Right hindlimb (tissue), 1 donor: ENCODE results near the gene SERPIND1.

ENCODE experiments used
- DNase-seq: peaks from one replicate; pipeline ENCODE4 v3.0.0-alpha.2; 2018

SERPIND1 gene

DNA sequence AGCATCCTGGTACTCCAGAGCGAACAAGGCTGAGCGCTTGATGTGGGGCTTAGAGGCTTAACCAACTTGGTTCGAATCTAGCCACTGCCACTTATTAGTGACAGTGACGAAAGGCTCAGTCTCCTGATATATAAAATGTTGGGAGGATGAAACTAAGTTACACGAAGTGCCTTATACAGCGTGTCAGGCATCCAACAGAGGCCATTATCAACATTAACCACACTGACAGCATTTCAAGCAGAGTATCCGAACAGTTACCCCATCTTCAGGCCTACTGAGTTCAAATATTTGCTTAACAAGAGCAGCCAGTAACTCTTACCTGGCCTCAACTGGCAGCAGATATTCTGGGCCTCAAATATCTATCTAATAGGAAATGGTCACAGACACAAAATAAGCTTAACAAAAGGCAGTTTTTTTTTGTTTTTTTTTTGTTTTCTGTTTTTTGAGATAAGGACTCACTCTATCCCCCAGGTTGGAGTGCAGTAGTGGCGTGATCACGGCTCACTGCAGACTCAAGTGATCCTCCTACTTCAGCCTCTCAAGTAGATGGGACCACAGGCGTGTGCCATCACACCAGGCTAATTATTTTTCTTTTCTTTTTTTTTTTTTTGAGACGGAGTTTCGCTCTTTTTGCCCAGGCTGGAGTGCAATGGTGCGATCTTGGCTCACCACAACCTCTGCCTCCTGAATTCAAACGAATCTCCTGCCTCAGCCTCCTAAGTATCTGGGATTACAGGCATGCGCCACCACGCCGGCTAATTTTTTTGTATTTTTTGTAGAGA is 2.9 kb downstream of the SERPIND1 start:
- DNase-seq, result no peak

DNA sequence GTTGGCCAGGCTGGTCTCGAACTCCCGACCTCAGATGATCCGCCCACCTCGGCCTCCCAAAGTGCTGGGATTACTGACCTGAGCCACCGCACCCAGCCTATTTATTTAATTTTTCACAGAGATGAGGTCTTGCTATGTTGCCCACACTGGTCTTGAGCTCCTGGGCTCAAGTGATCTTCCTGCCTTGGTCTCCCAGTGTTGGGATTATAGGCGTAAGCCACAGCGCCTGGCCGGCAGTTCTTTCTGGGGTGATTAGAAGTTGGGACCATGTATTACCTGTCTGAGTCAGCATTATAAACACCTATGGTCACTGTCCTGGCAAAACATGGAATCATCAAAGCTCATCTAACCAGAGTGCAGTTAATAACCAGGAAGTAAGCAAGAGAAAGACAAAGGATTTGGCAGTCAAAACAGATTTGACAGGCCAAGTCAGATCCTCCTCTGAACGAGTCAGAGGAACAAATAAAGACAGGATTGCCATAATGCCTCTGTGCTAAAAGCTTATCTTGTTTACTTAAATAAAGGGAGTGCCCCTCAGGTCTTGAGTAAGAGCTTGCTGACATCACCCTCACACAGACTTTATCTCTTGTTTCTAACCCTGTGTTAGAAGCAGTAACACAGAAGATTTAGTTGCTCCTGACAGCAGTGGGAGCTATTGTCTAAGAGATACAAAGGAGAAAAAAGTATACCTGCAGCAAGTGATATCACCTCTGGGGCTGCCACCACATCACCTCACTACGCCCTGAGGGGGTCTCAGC is 3.7 kb downstream of the SERPIND1 start:
- DNase-seq, result no peak

DNA sequence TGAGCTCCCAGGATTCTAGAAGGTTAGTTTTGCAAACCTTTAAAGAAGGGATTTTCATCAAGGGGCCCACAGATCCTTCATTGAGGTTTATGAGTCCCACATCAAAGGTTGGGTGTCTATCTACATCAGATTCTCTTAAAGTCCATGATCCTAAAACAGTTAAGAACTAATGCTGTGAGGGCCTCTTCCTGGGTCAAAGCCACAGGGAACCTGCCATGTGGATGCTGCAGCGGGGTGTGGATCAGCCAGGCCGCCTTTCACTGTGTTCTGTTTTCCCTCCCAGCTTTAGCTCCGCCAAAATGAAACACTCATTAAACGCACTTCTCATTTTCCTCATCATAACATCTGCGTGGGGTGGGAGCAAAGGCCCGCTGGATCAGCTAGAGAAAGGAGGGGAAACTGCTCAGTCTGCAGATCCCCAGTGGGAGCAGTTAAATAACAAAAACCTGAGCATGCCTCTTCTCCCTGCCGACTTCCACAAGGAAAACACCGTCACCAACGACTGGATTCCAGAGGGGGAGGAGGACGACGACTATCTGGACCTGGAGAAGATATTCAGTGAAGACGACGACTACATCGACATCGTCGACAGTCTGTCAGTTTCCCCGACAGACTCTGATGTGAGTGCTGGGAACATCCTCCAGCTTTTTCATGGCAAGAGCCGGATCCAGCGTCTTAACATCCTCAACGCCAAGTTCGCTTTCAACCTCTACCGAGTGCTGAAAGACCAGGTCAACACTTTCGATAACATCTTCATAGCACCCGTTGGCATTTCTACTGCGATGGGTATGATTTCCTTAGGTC is 5.3 kb downstream of the SERPIND1 start:
- no peak for DNase-seq

DNA sequence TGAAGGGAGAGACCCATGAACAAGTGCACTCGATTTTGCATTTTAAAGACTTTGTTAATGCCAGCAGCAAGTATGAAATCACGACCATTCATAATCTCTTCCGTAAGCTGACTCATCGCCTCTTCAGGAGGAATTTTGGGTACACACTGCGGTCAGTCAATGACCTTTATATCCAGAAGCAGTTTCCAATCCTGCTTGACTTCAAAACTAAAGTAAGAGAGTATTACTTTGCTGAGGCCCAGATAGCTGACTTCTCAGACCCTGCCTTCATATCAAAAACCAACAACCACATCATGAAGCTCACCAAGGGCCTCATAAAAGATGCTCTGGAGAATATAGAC is 5.9 kb downstream of the SERPIND1 start:
- no peak for DNase-seq

DNA sequence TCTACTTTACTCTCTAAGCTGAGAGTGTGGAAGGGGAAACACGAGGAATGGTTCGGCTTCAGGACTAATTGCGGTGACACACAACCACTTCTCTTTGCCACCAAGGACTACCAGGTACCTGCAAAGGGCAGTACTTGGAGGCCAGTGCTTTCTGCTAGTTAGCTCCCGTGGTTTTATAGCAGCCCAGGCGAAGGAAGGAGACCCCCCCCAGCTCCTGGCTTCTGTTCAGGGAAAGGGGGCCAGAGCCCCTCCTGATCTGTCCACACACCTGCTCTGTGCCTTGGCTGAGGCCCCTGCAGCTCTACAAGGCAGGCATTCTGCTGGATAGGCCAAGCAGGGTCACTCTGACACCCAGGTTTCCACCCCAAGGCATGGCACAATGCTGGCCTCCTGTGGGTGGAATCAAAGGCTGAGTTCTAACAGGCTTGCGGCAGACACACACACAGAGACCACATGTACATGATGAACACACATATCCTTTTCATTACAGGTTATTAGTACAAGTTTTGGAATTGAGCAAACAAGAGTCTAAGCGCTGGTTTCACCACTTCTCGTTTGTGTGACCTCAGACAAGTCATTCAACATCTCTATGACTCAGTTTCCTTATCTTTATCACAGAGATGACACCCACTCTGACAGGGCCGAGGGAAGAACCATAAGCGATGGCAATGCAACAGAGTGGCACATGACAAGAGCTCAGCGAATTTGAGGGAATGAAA is 7.5 kb downstream of the SERPIND1 start:
- DNase-seq, result no peak

DNA sequence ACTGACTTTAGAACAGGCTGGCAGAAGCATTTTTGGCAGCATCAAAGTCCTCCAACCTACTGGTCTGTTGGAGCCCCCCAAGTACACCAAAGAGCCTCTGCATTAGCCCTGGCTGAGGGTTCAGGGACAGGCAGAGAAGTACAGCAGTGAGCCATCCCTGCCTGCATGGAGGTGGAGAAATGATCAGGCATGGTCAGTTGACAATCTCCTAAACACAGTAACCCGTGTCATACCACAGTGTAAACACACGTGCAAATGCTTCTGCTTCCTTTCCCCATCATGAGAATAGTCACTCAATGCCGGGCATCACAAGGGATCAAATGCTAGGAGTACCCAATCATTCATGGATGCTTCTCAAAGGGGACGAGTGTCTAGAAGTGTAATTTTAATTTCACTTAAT is 8.2 kb downstream of the SERPIND1 start:
- no peak for DNase-seq

DNA sequence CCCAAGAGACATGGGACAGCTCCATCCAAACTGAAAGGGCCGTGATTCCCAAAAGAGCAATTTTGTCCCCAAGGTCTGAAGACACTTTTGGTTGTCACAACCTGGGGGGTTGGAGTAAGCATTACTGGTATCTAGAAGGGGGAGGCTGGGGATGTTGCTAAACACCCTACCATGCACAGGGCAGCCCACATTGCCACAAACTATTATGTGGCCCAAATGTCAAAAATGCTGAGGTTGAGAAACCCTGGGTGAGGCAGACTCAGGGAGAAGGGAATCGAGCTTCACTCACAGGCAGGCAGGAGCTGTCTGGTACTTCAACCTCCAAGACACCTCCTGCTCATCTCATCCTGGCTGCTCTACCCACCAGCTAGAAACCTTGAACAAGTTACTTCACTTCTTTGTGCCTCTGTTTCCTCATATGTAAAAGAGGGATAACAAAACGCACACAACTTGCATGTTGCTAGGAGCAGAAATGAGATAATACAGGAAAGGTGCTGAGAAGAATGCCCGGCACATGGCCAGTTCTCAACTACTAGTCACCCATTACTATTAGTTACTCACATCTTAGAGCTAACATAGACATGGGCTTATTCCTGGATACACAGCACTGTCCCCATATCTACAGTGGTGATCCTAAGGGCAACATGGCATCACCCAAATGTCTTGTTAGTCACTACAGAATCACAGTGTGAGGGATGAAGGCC is 8.8 kb downstream of the SERPIND1 start:
- DNase-seq, result no peak

DNA sequence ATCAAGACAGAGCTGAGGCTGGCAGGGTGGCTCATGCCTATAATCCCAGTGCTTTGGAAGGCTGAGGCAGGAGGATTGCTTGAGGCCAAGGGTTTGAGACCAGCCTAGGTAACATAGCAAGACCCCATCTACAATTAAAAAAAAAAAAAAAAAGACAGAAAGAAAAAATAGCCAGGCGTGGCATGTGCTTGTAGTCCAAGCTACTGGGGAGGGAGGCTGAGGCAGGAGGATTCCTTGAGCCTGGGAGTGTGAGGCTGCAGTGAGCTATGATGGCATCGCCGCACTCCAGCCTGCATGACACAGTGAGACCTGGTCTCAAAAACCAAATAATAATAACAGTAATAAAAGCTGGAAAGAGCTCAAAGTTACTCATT is 9.4 kb downstream of the SERPIND1 start:
- no peak for DNase-seq

DNA sequence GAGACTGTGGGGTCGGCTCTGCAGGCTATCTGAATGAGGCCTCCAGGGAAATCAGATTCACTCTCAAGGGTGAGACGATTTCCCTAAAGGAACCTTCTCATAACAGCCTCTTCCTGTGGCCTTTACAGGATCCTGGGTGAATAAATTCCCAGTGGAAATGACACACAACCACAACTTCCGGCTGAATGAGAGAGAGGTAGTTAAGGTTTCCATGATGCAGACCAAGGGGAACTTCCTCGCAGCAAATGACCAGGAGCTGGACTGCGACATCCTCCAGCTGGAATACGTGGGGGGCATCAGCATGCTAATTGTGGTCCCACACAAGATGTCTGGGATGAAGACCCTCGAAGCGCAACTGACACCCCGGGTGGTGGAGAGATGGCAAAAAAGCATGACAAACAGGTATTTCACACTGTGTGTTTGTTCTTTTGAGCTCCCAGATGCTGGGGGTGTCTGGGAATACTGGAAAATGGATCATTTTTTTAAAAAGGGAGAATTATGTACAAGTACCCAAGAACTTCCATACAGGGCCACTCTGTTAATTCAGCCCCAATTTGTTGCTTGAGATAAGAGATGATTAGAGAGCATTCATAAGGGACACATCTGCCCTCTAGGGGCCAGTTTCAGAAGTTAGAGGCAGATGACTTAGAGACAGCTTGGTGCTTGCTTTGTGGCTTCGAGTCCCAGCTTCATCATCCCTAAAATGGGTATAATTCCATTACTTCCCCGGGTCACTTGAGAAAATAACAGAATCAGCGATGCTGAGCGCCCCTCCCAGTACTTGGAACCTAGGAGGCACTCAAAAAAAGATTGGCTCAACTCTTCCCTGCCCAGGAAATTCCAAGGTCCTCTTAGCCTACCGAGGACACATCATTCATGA is 10.2 kb downstream of the SERPIND1 start:
- DNase-seq, result no peak

DNA sequence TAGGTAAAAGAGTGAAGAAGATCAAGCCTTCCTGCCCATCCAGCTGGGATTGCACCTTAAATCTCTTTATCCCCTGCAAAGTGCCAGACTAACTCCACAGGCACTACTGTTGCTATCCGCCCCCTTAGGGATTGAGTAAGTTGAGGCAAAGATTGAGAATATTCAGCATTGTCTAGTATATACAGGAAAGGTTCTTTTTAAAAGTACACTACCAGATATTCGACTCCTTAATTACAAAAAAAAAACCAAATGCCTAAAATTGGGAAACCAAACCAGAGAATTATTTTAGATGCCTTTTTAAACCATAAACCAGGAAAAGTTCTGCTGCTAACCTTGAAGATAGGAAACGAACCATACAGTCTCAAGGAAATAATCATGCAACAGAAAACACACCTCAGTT is 11.5 kb downstream of the SERPIND1 start:
- DNase-seq, result no peak

DNA sequence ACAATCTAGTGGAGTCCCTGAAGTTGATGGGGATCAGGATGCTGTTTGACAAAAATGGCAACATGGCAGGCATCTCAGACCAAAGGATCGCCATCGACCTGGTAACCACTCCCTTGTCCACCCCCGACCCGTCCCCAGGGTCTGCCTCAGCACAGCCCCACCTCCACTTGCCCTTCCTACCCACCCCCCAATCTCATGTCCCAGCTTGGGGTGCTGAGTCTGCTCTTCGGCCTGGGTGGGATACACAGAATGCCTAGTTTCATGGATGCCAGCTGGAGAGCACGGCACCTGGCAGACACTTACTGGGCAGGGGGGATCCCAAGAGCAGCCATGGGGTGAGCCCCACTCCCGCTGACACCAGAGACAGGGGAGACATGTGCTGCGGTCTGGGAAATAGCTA is 12.1 kb downstream of the SERPIND1 start:
- DNase-seq, result no peak

DNA sequence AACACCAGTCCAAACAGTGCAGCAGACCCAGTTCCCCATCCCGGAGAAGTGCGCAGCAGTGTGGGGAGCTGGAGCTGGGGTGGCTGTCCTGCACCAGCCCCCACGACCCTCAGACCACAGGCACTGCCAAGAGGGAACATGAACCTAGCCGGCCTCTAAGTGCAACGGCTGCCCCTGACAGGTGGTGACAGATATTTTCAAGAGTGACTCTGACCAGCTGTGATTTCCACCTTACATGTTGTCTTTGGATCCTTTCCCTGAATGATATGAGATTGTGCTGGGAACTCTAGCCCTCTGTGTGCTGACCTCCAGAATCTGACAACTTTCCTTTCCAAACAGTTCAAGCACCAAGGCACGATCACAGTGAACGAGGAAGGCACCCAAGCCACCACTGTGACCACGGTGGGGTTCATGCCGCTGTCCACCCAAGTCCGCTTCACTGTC is 12.6 kb downstream of the SERPIND1 start:
- DNase-seq, result no peak

DNA sequence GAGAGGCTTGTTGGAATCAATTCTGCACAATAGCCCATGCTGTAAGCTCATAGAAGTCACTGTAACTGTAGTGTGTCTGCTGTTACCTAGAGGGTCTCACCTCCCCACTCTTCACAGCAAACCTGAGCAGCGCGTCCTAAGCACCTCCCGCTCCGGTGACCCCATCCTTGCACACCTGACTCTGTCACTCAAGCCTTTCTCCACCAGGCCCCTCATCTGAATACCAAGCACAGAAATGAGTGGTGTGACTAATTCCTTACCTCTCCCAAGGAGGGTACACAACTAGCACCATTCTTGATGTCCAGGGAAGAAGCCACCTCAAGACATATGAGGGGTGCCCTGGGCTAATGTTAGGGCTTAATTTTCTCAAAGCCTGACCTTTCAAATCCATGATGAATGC is 13.3 kb downstream of the SERPIND1 start:
- no peak for DNase-seq

DNA sequence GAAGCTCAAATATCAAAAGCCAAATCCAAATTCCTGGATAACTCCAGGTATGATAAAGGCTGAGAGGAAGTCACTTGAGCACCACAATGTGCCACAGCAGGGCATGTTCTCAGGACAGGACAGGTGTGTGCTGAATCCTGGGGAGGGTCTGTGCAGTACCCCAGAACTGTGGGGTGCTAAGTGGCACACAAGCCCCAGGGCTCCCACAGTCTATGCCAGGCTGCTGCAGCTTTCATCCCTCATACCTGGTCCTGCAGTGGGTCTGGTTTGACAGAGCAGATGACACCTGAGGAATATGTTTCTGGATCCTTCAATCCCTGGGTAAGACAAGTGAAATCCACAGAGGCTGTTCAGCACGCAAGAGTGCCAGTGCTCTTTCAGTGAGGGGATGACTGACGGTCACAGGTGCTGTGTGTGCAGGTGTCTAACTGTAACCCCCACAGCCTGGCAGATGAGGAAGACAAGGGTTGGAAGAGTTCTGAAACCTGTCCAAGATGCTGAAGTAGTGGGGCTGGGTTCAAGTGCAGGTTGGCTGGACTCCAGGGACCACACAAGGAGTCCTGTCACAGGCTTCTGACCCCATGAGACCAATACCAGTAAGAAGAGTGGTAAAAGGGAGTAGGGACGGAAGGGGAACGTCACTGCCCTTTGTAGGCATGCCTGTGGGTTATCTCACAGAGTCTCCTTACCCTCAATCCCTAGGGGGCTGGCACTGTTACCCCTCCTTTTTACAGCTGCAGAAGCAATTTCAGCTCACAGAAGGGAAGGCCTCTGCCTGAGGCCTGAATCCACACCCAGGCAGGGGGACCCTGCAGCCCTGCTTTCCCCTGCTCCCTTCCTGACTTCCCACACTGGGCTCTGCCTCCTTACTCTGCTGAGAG is 14.1 kb downstream of the SERPIND1 start:
- no peak for DNase-seq

DNA sequence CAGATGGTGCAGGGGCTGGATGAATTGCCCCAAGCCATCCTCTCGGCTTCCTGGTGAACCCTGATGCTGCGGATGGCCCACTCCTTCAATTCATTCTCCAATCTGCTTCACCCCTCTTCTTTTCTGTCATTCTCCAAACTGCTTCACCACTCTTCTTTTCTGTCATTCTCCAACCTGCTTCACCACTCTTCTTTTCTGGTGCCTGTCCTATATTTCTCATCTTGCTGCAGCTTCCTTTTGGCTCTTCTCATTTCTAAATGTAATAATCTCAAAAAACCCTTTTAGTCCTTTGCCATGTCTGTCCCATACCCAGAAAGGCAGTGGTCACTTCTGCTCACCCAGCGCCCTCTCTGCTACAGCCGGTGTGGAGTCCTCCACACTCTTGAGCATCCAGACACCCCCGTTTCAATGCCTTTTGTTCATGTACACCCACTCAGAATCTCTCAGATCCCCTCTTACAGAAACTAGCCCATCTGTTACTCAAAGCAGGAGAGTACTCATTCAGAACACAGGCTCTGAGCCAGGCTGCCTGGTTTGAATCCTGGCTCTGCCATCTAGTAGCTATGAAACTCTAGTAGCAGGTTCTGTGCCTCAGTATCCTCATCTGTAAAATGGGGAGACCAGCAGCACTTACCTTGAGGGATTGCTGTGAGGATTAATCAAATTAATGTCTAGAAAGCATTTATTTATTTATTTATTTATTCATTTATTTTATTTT is 14.9 kb downstream of the SERPIND1 start:
- no peak for DNase-seq

DNA sequence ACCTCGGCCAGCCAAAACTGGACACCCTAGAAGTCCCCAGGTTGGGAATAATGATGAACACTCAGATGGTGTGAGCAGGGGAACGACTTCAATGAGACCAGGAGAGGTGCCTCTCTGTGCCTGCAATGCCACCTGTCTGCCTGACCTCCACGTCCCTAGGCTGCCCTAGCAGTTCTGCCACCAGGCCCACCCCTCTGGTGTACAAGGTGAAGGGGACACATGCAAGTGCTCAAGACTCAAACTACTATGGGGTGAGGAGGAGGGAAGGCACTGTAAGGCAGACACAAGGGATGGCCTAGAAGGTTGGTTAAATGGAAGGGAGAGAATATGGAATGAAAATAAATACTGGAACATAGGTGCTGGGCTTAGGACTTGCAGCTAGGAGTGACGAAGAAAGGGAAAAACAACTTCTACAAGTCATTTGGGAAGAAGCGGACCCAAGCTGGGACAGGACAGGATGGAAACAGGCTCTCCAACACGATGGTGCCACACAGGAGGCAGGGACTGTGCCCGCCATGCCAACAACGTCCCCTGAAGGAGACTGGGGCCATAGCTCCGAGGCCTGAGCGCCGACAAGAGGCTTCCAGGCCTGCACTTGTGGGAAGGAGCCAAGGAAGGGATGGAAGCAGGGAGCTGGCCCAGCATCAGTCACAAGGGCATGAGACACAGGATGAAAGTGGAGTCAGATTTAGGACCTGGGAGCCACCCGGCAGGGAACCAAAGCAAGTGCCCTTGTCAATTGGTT is 18.5 kb downstream of the SERPIND1 start:
- no peak for DNase-seq

DNA sequence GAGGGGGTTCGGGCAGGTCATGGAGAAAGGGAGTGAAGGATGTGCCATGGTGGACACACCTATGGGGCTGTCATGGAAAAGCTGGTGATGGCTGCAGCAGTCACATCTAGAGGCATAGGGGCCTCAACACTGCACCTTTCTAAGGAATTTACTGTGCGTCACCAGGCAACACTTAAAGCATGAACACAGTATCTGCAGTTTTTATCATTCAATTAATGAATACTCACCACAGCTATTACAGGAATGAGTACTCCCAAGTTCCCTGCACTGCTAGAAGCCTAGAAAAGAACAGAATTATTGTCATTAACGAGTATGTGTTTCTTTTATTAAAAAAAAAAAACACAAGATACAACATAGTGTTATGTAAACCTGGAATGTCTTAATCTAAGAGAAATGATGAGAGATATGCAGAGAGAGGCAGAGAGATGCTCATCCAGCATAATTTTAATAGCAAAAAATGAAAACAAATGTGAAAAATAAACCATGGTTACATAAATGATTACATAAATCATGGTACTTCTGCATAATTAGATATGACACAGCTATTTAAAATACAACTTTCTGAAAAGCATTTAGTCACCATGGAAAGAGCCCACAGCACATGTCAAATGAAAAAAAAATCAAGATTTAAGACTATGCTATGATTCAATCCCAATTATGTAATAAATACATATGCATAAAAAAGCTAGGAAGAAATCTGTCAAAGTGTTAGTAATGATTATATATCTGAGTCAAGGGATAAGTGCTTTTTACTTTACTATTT is 19.2 kb downstream of the SERPIND1 start:
- no peak for DNase-seq
